PC-3 (cell line): ENCODE results near the gene VPS35L. TPM values are rescaled to one million over a fixed set of nuclear protein-coding genes. Genes with fewer than 3 reads are reported as not detected.

Experiments
- ATAC-seq: fragments of 200-7000 bp; cut with Tn5 transposase; 2 replicates; pipeline ENCODE4 v1.9.1; 2020; ENCODE audit warnings: mild to moderate bottlenecking, moderate library complexity
- BruUV-seq: library from RNA; stranded (reverse); fragments of 400-500 nt; replicated peaks from 2 replicates; lab custom pipeline; 2021; lab: Mats Ljungman, UMichigan
- CTCF ChIA-PET: fragments of 300-600 bp; sonication (Branson Sonifier 250); formaldehyde crosslinking; loops from one replicate; lab custom pipeline; 2022; ENCODE audit warnings: antibody characterized with exemption; lab: Charles Lee
- POLR2A ChIA-PET: fragments of 300-600 bp; sonication (Branson Sonifier 250); formaldehyde crosslinking; loops from one replicate; lab custom pipeline; 2022; ENCODE audit warnings: antibody characterized with exemption; ENCODE audit not compliant: unreplicated experiment; lab: Charles Lee
- DNase-seq: peaks from one replicate; pipeline ENCODE4 v3.0.0-alpha.2; 2015
- H2AFZ ChIP-seq: fragments of 300-600 bp; sonication (generic); 2 replicates; pipeline ENCODE4 v1.6.0; 2016; ENCODE audit warnings: antibody characterized with exemption, low read length
- H3F3A ChIP-seq: fragments of 300-600 bp; sonication (generic); one replicate; pipeline ENCODE4 v1.6.0; 2017; ENCODE audit warnings: antibody characterized with exemption, low read length, control low read depth, mild to moderate bottlenecking; ENCODE audit not compliant: unreplicated experiment
- H3K27ac ChIP-seq: fragments of 300-600 bp; sonication (generic); 2 replicates; pipeline ENCODE4 v1.5.1; 2016; ENCODE audit warnings: mild to moderate bottlenecking, low read length
- H3K27me3 ChIP-seq: fragments of 300-600 bp; sonication (generic); 2 replicates; pipeline ENCODE4 v1.6.1; 2016; ENCODE audit warnings: low read length, mixed read lengths
- H3K36me3 ChIP-seq: fragments of 300-600 bp; sonication (generic); 2 replicates; pipeline ENCODE4 v1.6.1; 2016; ENCODE audit warnings: low read depth, mixed run types, low read length, mixed read lengths
- H3K4me1 ChIP-seq: fragments of 300-600 bp; sonication (generic); 2 replicates; pipeline ENCODE4 v1.5.1; 2016; ENCODE audit warnings: low read length; ENCODE audit not compliant: insufficient read depth
- H3K4me2 ChIP-seq: fragments of 300-600 bp; sonication (generic); 2 replicates; pipeline ENCODE4 v1.6.0; 2016; ENCODE audit warnings: low read length
- H3K4me3 ChIP-seq: fragments of 300-600 bp; sonication (generic); 2 replicates; pipeline ENCODE4 v1.5.1; 2016; ENCODE audit warnings: mild to moderate bottlenecking, low read length, mixed read lengths
- H3K79me2 ChIP-seq: fragments of 300-600 bp; sonication (generic); 2 replicates; pipeline ENCODE4 v1.6.1; 2017; ENCODE audit warnings: low read length, mixed read lengths
- H3K9ac ChIP-seq: fragments of 300-600 bp; sonication (generic); 2 replicates; pipeline ENCODE4 v1.6.0; 2016; ENCODE audit warnings: mild to moderate bottlenecking, low read length
- H3K9me2 ChIP-seq: fragments of 300-600 bp; sonication (generic); replicated peaks from 2 replicates; pipeline ENCODE4 v1.6.1; 2016; ENCODE audit warnings: mixed run types, low read length, mixed read lengths
- H3K9me3 ChIP-seq: fragments of 300-600 bp; sonication (generic); 2 replicates; pipeline ENCODE4 v1.6.1; 2016; ENCODE audit warnings: low read length, mixed read lengths
- H4K20me1 ChIP-seq: fragments of 300-600 bp; sonication (generic); 2 replicates; pipeline ENCODE4 v1.6.1; 2016; ENCODE audit warnings: low read length, mixed read lengths
- CTCF ChIP-seq: fragments of 300-600 bp; sonication (generic); conservative IDR thresholded peaks from 2 replicates; pipeline ENCODE4 v1.5.1; 2017; ENCODE audit warnings: antibody characterized with exemption, low read depth, mild to moderate bottlenecking, low read length
- EZH2 ChIP-seq: fragments of 300-600 bp; sonication (generic); IDR thresholded peaks from one replicate; pipeline ENCODE4 v1.6.1; 2017; ENCODE audit warnings: antibody characterized with exemption, mild to moderate bottlenecking, low read length; ENCODE audit not compliant: unreplicated experiment
- EZH2phosphoT487 ChIP-seq: fragments of 300-600 bp; sonication (generic); IDR thresholded peaks from 2 replicates; pipeline ENCODE4 v1.6.1; 2018; ENCODE audit warnings: mild to moderate bottlenecking, antibody characterized with exemption, low read length, borderline replicate concordance
- intact Hi-C: fragments of 100-400 bp; cut with micrococcal nuclease; formaldehyde crosslinking; loops from 2 replicates; pipeline ENCODE4 v1.9.0; 2023
- total RNA-seq: library from RNA; depleted of rRNA; stranded (reverse); fragments of >200 nt; gene quantifications from 2 replicates; pipeline ENCODE4 v1.2.3, GENCODE V29; 2014

Gene VPS35L
- total RNA-seq, 1 experiment from 2014 or later = 2.9 TPM

DNA sequence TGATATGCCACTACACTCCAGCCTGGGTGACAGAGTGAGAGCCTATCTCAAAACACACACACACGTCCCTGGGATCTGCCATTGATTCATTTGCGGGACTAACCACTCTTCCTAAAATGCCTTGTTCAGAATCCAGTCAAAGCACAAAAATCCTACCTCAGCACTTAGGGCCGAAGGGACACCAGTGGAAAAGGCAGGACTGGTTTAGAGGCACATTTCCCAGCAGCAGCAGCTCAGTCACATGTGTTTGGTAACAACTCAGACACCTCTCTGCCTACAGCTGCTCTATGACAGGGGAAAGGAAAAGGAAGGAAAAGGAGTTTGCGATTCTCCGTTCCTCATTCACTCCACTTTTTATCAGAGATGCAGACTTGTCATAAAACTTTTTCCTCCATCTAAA is 150.3 kb downstream of the VPS35L start:
- TF ChIP-seq EZH2phosphoT487 = no peak
- TF ChIP-seq CTCF = no peak
- TF ChIP-seq EZH2 = no peak
- H3K4me1 ChIP-seq = peaks cover 9% of the 10 kb centered on the region
- POLR2A ChIA-PET = no interaction called here
- no peaks in the 10 kb centered on the region for H3K79me2 ChIP-seq
- no peaks in the 10 kb centered on the region for H3K27me3 ChIP-seq
- DNase-seq (no peak), ATAC-seq (no peak)
- H3K36me3 ChIP-seq = peaks cover 23% of the 10 kb centered on the region; the same call in 1 of the 2 replicates
- H4K20me1 ChIP-seq = no peaks in the 10 kb centered on the region
- no peak overlapping the region for H3K27ac ChIP-seq
- H3K4me3 ChIP-seq = no peak overlapping the region
- H3F3A ChIP-seq = no peaks in the 10 kb centered on the region
- no peaks in the 10 kb centered on the region for H3K9me2 ChIP-seq
- H2AFZ ChIP-seq = no peak overlapping the region
- CTCF ChIA-PET = no interaction called here
- no peak overlapping the region for H3K9ac ChIP-seq
- no peak overlapping the region for H3K4me2 ChIP-seq
- no peaks in the 10 kb centered on the region for H3K9me3 ChIP-seq
- intact Hi-C loops = no loop called here
- no TSS peak for BruUV-seq

DNA sequence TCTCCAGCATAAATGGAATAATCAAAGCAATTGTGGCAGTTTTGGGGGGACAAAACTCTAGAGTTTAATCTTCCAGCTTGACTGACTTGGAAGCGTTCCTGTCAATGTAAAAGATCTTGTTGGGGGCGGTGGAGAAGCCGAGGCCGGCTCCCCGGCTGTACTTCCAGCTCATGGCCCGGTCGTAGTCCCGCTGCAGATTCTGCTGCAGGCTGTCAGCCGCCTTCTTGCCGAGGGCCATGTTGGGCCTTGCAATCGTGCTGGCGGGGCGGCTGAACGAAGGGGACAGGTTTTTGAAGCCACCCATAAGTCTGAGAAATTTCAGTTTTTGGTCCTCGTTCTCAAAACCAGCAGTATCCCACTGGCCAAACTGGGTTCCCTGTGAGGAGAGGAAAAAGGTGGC is 151.3 kb downstream of the VPS35L start:
- Histone ChIP-seq H3K9me2 (no peaks in the 10 kb centered on the region), H2AFZ (no peak overlapping the region), H3K4me3 (no peak overlapping the region), H3K79me2 (0 out of 2 replicates have a peak, but pooled peaks cover 3% of the 10 kb centered on the region), H3K36me3 (peaks cover 23% of the 10 kb centered on the region; the same call in 1 of the 2 replicates), H3K27ac (no peak overlapping the region), H3K9me3 (no peaks in the 10 kb centered on the region), H3K27me3 (no peaks in the 10 kb centered on the region), H3K9ac (no peak overlapping the region), H4K20me1 (no peaks in the 10 kb centered on the region), H3F3A (no peaks in the 10 kb centered on the region), H3K4me1 (peaks cover 4% of the 10 kb centered on the region; the same call in 1 of the 2 replicates), H3K4me2 (no peak overlapping the region)
- DNase-seq = no peak
- no TSS peak for BruUV-seq
- CTCF ChIA-PET = no interaction called here
- ATAC-seq = no peak
- POLR2A ChIA-PET = no interaction called here
- intact Hi-C loops = no loop called here
- TF ChIP-seq EZH2phosphoT487 = no peak
- no peak for TF ChIP-seq EZH2
- TF ChIP-seq CTCF = no peak

DNA sequence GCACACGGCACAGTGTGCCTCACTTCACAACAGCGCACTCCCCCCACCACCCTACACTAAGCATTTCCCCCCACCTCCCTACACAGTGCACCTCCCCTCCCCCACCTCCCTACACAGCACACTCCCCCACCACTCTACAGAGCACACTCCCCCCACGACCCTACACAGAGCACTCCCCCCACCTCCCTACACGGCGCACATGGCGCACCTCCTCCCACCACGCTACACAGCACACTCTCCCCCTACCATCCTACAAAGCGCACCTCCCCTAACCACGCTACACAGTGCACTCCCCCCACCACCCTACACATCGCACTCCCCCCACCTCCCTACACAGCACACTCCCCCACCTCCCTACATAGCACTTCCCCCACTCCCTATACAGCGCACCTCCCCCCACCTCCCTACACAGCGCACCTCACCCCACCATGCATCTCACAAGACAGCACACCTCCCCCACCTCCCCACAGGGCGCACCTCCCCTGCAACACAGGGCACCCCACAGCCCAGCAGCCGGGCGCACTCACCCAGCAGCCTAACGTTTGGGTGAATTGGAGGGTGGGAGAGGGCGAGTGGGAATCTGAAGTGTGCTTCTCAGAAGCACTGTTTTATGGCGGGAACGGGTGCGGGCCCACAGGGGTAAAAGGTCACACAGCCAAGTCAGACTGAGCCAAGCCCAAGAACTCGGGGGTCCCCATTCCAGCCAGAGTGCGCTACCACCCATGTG is 152.2 kb downstream of the VPS35L start:
- H4K20me1 ChIP-seq = no peaks in the 10 kb centered on the region
- H2AFZ ChIP-seq = no peak overlapping the region
- ATAC-seq (no peak), DNase-seq (no peak)
- peaks cover 20% of the 10 kb centered on the region; the same call in 1 of the 2 replicates for H3K36me3 ChIP-seq
- no peaks in the 10 kb centered on the region for H3K27me3 ChIP-seq
- no peaks in the 10 kb centered on the region for H3K9me2 ChIP-seq
- ChIA-PET CTCF (no interaction called here), POLR2A (no interaction called here)
- BruUV-seq = no TSS peak
- intact Hi-C loops = no loop called here
- H3K4me2 ChIP-seq = no peak overlapping the region
- no peak overlapping the region for H3K4me3 ChIP-seq
- H3K9me3 ChIP-seq = no peaks in the 10 kb centered on the region
- H3K79me2 ChIP-seq = peaks cover 12% of the 10 kb centered on the region; the same call in 1 of the 2 replicates
- no peak overlapping the region for H3K27ac ChIP-seq
- no peaks in the 10 kb centered on the region for H3F3A ChIP-seq
- TF ChIP-seq EZH2phosphoT487 (no peak), EZH2 (no peak), CTCF (no peak)
- peaks cover 4% of the 10 kb centered on the region; the same call in 1 of the 2 replicates for H3K4me1 ChIP-seq
- no peak overlapping the region for H3K9ac ChIP-seq
